CD1c-positive myeloid dendritic cell (primary cell): Measurements from ENCODE around the gene GMDS.

ENCODE experiments used
- DNase-seq: peaks from one replicate; pipeline ENCODE4 v3.0.0-alpha.2; 2016; ENCODE audit errors: extremely low spot score

The GMDS gene

DNA sequence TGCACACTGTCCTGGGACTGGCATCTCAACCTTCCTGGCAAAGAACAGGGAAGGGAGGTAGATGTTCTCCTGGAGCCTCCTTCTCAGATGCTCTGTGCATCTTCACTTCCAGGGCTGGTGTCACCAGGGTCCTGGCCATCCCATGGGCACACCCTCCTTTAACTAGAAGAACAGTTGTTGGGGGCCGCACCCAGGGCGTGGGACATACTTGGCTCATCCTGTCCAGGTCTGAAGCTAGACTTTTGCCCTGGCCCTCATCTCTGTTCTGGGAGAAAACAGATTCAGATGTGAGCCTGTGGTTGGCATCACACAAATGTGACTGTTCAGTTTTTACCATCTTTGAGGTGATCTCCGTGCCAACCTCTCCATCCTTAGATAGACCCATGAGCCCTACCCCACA is 594.0 kb downstream of the GMDS start:
- DNase-seq: no peak

DNA sequence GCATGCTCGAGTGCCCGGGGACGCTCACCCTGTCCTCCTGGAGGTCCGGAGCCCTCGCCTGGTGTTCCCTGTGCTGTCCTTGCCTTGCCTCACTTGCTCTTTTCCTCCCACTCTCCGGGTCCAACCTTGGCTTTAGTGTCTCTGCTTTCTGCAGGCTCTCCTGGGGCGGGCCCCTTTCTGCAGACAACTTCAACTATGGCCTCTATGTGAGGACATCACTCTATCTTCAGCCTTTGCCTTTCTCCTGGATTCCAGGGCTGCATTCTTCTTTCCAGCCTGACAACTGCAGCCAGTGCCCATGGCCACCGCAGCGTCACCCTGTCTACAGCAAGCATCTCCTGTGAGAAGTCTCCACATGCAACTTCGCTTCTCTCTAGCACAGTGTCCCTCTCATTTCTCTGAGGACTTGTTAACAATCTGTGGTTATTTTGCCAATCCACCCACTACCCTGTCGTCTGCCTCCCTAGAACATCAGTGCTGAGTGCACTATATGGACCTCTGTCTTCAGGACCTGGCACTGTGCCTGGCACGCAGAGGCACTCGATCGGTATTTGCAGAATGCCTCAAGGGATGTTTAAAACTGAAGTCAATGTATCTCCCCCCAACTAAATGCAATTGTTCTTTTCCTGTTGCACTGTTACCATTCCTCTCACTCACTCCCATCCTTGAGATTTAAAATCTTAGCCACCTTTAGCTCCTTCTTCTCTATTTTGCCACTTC is 599.8 kb downstream of the GMDS start:
- no peak for DNase-seq

GRCh38 chr6:1644516-1645060 is 600.8 kb downstream of the GMDS start:
- DNase-seq: peak; percentile 27

DNA sequence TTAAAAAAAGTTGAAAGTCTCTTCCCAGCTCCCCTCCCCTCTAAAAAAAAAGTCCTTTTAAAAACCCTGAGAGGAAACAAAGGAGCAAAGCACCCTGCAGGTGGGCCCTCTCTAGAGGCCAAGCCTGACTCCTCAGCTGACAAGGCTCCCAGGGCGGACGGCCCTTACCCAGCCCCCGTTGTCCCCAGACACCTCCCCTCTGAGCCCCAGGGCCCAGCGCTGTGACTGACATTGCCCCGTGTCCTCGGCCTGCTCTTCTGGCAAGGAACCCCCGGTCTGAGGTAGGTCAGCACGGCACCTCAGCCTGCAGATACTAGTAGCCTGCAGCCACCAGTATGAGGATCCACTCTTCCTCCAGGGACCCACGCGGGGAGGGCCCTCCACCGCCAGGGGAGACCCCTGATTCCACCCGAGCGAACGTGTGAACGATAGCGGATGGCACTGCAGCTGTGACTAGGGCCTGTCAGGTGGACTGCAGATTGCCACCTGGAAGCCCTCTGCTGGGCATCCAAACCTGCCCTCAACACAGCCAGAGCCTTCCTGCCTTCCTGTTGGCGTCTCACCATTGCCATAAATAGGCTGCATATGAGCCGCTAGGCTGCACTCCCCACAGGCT is 601.5 kb downstream of the GMDS start:
- no peak for DNase-seq

DNA sequence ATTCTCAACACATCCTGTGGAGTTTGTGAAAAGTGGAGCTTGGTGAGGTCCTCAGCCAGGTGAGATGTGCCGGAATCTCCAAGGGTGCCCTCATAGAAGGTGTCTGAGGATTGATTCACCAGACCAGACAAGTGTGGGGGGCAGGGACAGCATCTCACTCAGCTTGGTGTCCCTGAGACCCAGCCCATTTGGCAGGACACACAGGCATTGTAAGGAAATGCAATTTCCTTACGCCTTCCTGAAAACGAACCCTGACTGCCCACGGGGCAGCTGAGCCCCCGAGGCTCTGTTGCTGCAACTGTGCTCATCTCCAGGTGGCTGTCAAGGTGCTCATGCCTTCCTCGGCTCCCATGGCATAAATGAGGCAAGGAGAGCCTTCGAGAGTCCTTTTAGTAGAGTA is 602.3 kb downstream of the GMDS start:
- DNase-seq: no peak

GRCh38 chr6:1641343-1641885 is 604.0 kb downstream of the GMDS start:
- no peak for DNase-seq

- DNase-seq: no peak
These were observed 604.9 kb downstream of the GMDS start for GRCh38 chr6:1640476-1640875.

DNA sequence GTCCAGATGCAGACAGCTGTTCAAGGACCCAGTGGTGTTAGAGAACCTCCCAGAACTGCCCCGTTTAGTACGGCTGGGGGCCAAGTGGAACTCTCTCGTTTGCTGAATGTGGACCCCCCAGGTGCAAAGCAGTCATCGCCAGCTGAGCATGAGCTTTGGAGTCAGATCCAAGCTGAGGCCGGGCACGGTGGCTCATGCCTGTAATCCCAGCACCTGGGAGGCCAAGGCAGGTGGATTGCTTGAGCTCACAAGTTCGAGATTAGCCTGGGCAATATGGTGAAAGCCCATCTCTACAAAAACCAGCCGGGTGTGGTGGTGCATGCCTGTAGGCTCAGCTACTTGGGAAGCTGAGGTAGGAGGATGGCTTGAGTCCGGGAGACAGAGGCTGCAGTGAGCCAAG is 606.0 kb downstream of the GMDS start:
- DNase-seq: no peak

- no peak for DNase-seq
These were observed 608.2 kb downstream of the GMDS start for GRCh38 chr6:1636971-1637871.

- no peak for DNase-seq
These were observed 609.1 kb downstream of the GMDS start for GRCh38 chr6:1636272-1636825.

GRCh38 chr6:1635305-1636010 is 609.9 kb downstream of the GMDS start:
- no peak for DNase-seq

DNA sequence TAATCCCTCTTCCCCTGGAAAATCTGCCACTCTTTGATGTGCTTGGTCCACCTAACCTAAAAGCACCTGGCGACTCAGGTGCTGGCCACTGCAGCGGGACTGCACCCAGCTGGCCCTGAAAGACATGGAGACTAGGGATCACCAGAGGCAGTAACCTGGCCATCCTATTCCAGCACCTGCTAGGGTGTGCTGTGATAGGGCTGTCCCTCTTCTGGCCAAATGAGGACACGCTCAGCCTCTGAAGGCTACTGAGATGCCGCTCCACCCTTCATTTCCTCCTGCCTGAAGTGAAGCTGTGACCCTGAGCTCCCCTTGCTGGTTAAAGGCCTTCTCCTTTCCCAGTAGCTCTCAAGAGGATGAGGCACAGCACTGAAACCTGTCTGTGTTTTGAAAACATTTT is 611.3 kb downstream of the GMDS start:
- no peak for DNase-seq

GRCh38 chr6:1633366-1634021 is 611.9 kb downstream of the GMDS start:
- DNase-seq: no peak

GRCh38 chr6:1631251-1631650 is 614.2 kb downstream of the GMDS start:
- no peak for DNase-seq

DNA sequence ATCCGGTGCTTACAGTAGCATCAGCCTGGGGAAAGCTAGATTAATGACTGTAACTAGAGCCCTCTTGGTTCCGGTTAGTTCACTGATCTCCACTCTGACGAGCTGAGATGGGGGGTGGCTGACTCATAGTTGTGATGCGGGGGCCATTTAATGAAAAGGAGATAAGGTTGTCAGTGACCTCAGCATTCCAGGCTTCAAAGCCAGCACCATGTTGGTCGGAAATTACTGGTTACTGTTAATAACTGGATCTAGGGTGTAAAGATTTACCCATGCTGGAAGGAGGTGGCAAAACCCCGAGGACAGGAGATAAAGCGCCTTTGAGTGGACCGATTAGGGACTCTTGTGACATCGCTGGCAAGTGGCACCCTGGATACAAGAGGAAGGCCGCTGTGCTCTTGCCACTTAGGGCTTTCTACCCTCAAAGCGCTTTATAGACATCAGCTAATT is 614.6 kb downstream of the GMDS start:
- DNase-seq: no peak

DNA sequence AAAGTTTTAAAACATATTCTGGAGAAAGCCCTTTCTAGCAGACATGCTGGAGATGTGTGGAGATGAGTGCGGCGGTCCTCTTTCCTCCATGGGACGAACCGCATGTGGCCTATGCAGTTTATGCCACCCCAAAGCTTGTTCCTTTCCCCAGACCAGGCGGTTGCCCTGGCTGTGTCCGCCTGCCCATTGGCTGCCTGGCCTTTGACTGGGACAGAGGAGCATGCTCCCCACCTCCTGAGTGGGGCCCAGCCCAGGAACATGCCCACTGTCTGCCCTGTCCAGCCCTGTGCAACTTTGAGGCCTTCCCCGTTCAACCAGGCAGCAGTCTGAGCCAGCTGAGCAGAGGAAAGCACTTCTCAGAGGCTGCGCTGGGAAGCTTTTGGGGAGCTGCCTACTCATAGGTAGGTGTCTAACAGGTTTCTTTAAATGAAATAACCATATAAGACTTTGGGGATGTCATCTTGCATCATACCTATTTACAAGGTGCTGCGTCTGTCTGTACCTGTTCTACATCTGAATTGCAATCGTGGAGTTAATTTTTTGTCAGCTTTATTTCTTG is 615.1 kb downstream of the GMDS start:
- DNase-seq: no peak

DNA sequence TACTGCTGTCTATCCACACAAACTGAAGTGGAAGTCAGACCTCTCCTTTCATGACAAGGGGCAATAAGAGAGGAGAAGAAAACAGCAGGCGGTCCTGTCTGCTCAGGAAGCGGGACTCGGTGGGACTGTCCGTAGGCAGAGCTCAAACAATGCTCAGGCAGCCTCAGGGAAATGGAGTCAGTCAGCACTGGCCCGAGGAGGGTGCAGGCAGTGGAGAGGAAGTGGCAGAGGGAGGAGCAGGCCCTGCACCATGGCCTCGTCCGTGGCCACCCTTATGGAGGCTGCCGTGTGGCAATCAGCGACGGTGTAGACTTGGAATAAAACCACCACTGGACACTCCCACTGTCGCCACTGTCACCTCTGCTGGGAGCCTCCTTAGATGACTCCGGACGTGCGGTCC is 616.1 kb downstream of the GMDS start:
- no peak for DNase-seq

DNA sequence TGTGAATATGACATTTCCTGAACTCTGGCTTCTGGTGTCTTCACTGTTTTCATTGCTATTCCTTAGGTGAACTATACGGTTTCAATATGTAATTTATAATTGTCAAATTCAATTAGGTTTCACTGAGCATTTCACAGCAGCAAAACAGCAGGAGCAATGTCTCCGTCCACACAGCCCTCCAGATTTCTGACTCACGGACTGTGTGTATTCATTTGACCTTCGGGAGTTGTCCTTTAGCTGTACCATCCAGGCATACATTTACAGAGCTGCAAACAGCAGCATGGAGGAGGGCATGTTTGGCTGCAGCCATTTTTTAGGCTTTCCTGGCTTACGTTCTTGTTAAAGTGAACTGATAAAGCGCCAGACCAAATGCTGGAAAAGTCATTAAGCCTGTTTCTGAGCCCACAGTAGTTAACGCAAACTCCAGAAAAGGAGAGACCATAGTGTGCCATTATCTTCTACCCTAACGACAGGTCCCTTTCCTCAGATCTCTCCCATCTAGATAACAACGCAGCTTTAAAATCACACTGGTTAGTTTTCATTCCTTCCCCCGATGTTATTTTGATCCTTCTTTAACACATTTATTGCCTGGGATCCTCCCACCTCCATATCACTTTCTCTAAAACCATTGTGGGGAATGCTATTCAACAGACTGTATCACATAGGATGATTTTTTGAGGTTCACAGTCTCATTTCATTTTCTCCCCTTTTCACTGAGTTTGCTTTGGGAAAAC is 617.4 kb downstream of the GMDS start:
- no peak for DNase-seq

DNA sequence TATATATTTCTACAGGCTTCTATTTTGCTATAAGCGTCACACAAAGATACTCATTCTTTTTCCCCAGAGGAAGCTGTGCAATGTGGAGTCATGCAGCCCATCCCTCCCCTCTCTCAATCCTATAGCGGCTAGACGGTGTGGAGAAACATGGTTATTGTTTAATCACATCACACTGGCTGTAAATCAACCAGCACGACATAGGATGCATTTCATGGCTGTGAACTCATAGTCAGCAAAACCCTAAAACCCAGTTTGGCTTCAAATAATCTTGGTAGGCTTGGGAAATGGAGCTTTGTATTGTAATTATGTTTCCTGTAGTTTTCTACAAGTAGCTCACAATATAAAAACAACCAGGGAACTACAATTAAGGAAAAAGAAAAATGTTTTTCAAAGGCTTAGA is 618.9 kb downstream of the GMDS start:
- no peak for DNase-seq
